Gastrocnemius medialis (tissue), 4 donors: ENCODE data around the gene SLC66A2. TPM values are rescaled to one million over a fixed set of nuclear protein-coding genes. Genes with fewer than 3 reads are reported as not detected.

ENCODE experiments used
- ATAC-seq, 2 donors: fragments of 150-250 bp; one replicate each; pipeline ENCODE4 v1.9.1; 2016
- DNase-seq, 2 donors: peaks; one replicate each; pipeline ENCODE4 v3.0.0-alpha.2; 2019
- H3K27ac ChIP-seq, 4 donors: fragments of 200-600 bp; sonication (generic); 1 replicate in 1 of 4; 2 replicates in 3 of 4; pipeline ENCODE4 v1.5.1; 2016 to 2018; ENCODE audit warnings: mild to moderate bottlenecking in 2 of 4, moderate library complexity in 1 of 4
- H3K27me3 ChIP-seq, 3 donors: fragments of 200-600 bp; sonication (generic) in 2 of 3; 1 replicate in 1 of 3; 2 replicates in 2 of 3; pipeline versions ENCODE4 v1.5.1 to v1.6.0; 2016 to 2019; ENCODE audit warnings: mild to moderate bottlenecking in 1 of 3, moderate library complexity in 1 of 3
- H3K36me3 ChIP-seq, 2 donors: fragments of 200-600 bp; sonication (generic) in 1 of 2; one replicate each; pipeline ENCODE4 v1.5.1; 2017 to 2018
- H3K4me1 ChIP-seq, 2 donors: fragments of 200-600 bp; sonication (generic) in 1 of 2; one replicate each; pipeline ENCODE4 v1.5.1; 2016 to 2017; ENCODE audit warnings: mild to moderate bottlenecking in 2 of 2
- H3K4me3 ChIP-seq, 4 donors: fragments of 200-600 bp; sonication (generic) in 3 of 4; 1 replicate in 1 of 4; 2 replicates in 3 of 4; pipeline ENCODE4 v1.5.1; 2016 to 2019; ENCODE audit warnings: mild to moderate bottlenecking in 2 of 4
- H3K9me3 ChIP-seq, 3 donors: fragments of 200-600 bp; sonication (generic) in 2 of 3; 1 replicate in 1 of 3; 2 replicates in 2 of 3; pipeline ENCODE4 v1.5.1; 2016 to 2019
- POLR2A ChIP-seq, 2 donors: fragments of 450-650 bp; IDR thresholded peaks; one replicate each; pipeline ENCODE4 v1.6.1; 2017; ENCODE audit warnings: antibody characterized with exemption in 2 of 2, mild to moderate bottlenecking in 2 of 2, moderate library complexity in 2 of 2
- in situ Hi-C, 4 donors: fragments of 200-750 bp; cut with MboI; loops; one replicate each; pipeline versions ENCODE4 v1.15.0 to v1.8.0; 2017; ENCODE audit warnings: low sequenced_read_pairs in 4 of 4
- intact Hi-C: fragments of 100-400 bp; cut with DNase I; formaldehyde crosslinking; loops from one replicate; pipeline ENCODE4 v1.15.1; 2023; ENCODE audit warnings: low total_unique reads
- total RNA-seq, 4 donors: library from RNA; depleted of rRNA; stranded (reverse); fragments of >200 nt; gene quantifications; one replicate each; pipeline versions ENCODE4 v1.1.0 to v1.2.3, GENCODE V29; 2016
- TF ChIP-seq, protein P1 (sequence below), 5 experiments: fragments of 450-650 bp in 3 of 5; fragments of 200-600 bp in 2 of 5; sonication (generic) in 2 of 5; IDR thresholded peaks in 4 of 5; conservative IDR thresholded peaks in 1 of 5; 1 replicate in 4 of 5; 2 replicates in 1 of 5; pipeline ENCODE4 v1.5.1; 2016 to 2019; ENCODE audit warnings: antibody characterized with exemption in 5 of 5, mild to moderate bottlenecking in 3 of 5, moderate library complexity in 3 of 5

SLC66A2 gene
- total RNA-seq, 4 donors from 2014 or later, result 43.3 to 121 (median 107) TPM

GRCh38 chr18:79935098-79935480 lies 16.4 kb downstream of the SLC66A2 start:
- H3K4me3 ChIP-seq, result no peak overlapping the region
- intact Hi-C loops, result no loop called here
- peaks cover 0 to 19% of the 10 kb centered on the region in 2 donors for H3K36me3 ChIP-seq
- TF ChIP-seq, protein P1, sequence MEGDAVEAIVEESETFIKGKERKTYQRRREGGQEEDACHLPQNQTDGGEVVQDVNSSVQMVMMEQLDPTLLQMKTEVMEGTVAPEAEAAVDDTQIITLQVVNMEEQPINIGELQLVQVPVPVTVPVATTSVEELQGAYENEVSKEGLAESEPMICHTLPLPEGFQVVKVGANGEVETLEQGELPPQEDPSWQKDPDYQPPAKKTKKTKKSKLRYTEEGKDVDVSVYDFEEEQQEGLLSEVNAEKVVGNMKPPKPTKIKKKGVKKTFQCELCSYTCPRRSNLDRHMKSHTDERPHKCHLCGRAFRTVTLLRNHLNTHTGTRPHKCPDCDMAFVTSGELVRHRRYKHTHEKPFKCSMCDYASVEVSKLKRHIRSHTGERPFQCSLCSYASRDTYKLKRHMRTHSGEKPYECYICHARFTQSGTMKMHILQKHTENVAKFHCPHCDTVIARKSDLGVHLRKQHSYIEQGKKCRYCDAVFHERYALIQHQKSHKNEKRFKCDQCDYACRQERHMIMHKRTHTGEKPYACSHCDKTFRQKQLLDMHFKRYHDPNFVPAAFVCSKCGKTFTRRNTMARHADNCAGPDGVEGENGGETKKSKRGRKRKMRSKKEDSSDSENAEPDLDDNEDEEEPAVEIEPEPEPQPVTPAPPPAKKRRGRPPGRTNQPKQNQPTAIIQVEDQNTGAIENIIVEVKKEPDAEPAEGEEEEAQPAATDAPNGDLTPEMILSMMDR (IDR thresholded peaks at IDR 0.05 in 4 of 5, conservative IDR thresholded peaks at IDR 0.05 in 1 of 5), result no peak
- TF ChIP-seq POLR2A (IDR thresholded peaks at IDR 0.05), result no peak
- in situ Hi-C loops, result no loop called here
- H3K27ac ChIP-seq, result no peak overlapping the region
- no peaks in the 10 kb centered on the region for H3K27me3 ChIP-seq
- DNase-seq (peak in 1 of 2 donors; percentile 4), ATAC-seq (no peak)
- H3K9me3 ChIP-seq, result peaks cover 0 to 4% (median 0%) of the 10 kb centered on the region in 3 donors
- peaks cover 17 to 30% of the 10 kb centered on the region in 2 donors for H3K4me1 ChIP-seq

DNA sequence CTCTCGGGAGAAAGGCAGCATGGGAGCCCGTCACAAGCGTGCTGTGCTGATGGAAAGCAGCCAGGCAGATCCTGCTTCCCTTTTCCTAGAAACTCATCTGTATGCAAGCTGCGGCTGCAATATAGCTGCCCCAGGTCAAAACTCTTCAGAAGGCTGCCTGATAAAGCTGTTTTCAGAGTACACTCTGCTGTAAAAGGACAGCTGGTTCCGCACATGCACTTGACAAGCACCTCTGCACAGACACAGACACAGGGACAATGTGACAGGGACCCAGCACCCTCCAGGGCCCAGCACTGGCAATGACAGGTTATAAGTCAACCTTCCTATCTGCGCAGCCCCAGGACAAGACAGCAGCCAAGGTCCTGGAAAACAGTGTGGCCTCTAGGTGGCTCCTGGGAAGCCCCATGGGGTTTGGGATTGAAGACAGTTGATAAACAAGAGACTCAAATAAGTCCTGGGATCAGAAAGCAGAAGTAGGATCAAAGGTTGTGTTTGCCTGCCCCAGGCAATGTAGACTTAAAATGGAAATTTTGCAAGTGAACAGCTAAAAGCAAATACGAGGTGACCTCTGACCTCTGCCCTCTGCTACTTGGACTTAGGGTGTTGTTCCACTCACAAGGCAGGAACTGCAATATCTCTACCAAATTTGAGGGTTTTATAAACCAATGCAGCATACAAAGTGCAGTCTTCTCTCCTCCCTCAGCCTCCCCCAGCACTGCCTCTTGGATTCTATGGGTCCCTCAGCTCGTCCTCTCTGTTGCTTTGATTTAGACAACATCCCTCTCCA lies 16.9 kb downstream of the SLC66A2 start:
- peaks cover 0 to 10% (median 0%) of the 10 kb centered on the region in 3 donors for H3K9me3 ChIP-seq
- ATAC-seq, result no peak
- peaks cover 15 to 24% of the 10 kb centered on the region in 2 donors for H3K4me1 ChIP-seq
- no peak for TF ChIP-seq POLR2A (IDR thresholded peaks at IDR 0.05)
- TF ChIP-seq, protein P1 (IDR thresholded peaks at IDR 0.05 in 4 of 5, conservative IDR thresholded peaks at IDR 0.05 in 1 of 5), result no peak
- peak in 1 of 2 donors; percentile 12 for DNase-seq
- in situ Hi-C loops (no loop called here), intact Hi-C loops (no loop called here)
- peaks cover 0 to 24% of the 10 kb centered on the region in 2 donors for H3K36me3 ChIP-seq
- H3K27me3 ChIP-seq, result no peaks in the 10 kb centered on the region
- no peak overlapping the region for H3K4me3 ChIP-seq
- peak overlapping the region in 1 of 4 donors; percentile 2 for H3K27ac ChIP-seq

DNA sequence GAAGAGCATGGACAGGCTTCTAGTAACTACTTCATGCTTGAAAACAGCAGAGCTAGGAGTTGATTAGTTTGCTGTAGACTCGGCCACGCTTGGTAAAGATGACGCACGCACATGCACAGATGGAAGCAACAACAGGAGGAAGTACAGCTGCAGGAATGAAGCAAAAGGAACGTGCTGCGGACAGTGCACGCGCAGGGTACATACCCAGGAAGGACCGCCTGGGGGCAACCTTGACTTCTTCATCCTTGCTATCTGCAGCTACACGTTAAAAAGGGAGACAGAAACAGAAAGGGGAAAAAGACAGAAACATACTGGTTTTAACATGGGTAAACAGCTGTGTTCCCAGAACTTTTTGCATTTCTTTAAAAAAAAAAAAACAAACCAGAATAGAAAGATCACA lies 17.7 kb downstream of the SLC66A2 start:
- no peak for ATAC-seq
- intact Hi-C loops, result no loop called here
- H3K9me3 ChIP-seq, result peaks cover 0 to 11% (median 0%) of the 10 kb centered on the region in 3 donors

GRCh38 chr18:79932907-79933306 lies 18.5 kb downstream of the SLC66A2 start:
- Histone ChIP-seq H3K9me3 (peaks cover 0 to 11% (median 0%) of the 10 kb centered on the region in 3 donors), H3K4me1 (peaks cover under 1 to 17% of the 10 kb centered on the region in 2 donors), H3K27me3 (no peaks in the 10 kb centered on the region), H3K4me3 (no peak overlapping the region), H3K27ac (no peak overlapping the region), H3K36me3 (peaks cover 0 to 40% of the 10 kb centered on the region in 2 donors)
- intact Hi-C loops, result no loop called here
- TF ChIP-seq POLR2A (IDR thresholded peaks at IDR 0.05), result no peak
- TF ChIP-seq, protein P1 (IDR thresholded peaks at IDR 0.05 in 4 of 5, conservative IDR thresholded peaks at IDR 0.05 in 1 of 5), result no peak
- DNase-seq, result no peak
- no peak for ATAC-seq
- in situ Hi-C loops, result no loop called here

More for the DNA sequence above, 17.7 kb downstream of the SLC66A2 start:
- DNase-seq, result peak in 1 of 2 donors; percentile 9
- H3K27me3 ChIP-seq, result no peaks in the 10 kb centered on the region
- no peak overlapping the region for H3K27ac ChIP-seq
- H3K4me1 ChIP-seq, result peaks cover 8 to 17% of the 10 kb centered on the region in 2 donors
- peaks cover 0 to 32% of the 10 kb centered on the region in 2 donors for H3K36me3 ChIP-seq
- no peak overlapping the region for H3K4me3 ChIP-seq
- in situ Hi-C loops, result no loop called here
- no peak for TF ChIP-seq POLR2A (IDR thresholded peaks at IDR 0.05)
- TF ChIP-seq, protein P1 (IDR thresholded peaks at IDR 0.05 in 4 of 5, conservative IDR thresholded peaks at IDR 0.05 in 1 of 5), result no peak
